Stimulated activated CD8-positive, alpha-beta memory T cell treated with anti-CD3 and anti-CD28 coated beads, Interleukin-15, amount 100 ng/mL, for 4 hours (primary cell): Measurements from ENCODE around the gene RASGEF1C.
"Not testable (repeated sequence)": the region's sequence is repeated elsewhere in the genome, so short reads cannot be mapped to it uniquely, and the experiment has no call there.

ENCODE experiments used
- DNase-seq, 2 donors: peaks; one replicate each; pipeline ENCODE4 v3.0.0-alpha.2; 2020; ENCODE audit warnings: low read depth in 2 of 2

Gene RASGEF1C

DNA sequence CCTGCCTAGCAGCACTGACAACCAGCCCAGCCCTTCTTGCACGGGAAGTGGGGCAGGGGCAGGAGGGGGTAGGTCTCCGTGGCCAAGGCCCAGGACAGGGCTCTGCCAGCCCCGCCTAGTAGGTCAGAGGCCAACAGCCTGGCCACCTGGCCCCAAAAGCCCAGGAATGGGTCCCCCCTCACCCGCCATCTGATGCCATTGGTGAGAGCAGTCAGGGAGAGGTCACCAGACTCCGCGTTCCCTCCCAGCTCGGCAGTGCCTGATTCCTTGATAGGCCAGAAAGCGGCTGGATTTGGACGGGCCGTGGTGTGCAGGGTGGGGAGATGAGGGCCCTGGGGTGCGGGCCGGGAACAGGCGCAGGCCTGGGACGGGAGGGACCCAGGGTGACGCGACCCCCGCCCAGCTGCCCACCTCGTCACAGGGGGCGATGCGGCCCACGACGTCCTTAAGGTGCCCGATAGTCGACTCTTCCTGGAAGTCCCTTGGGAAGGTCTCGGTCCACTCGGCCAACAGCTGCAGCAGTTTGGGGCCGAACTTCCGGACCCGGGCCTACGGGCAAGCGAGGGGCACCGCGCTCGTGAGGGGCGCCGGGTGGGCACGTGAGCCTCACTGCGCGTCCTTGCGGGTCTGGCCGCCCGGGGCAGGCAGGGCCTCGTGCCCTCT lies 72.9 kb downstream of the RASGEF1C start:
- no peak for DNase-seq

DNA sequence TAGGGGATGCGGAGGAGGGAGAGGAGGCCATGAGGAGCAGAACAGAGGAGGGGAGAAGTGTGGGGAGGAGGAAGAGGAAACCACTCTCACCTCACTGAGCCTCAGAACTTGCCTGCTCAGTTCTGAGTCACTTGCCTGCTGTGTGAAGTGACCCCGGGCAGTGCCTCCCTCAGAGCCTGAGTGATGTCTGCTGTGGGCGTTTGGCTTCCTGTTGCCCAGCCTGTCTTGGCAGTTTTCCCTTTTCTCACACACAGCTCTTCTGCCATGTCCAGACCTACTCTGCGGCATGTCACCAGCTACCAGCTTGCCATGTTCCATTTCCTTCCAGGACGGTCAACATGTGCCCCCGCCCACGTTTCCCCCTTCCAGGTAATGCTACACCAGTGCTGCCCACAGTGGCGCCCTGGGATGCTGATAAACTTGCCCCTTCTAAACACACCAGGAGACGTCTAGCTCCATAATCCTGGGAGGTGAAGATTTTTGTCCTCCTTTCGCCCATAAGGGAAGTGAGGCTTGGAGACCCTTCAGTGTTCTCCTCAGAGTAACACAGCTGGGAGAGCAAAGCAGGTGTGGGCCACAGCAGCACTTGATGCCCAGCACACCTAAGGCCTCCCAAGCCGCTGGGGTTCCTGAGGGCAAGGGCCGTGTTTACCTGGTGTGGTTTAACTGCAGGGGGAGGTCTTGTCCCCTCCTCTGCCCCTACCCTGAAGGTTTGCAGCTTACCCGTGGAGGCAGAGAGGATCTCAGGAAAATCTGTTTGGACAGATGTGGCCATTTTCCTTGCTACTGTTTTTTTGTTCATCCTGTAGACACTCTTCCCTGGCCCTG lies 73.7 kb downstream of the RASGEF1C start:
- DNase-seq: peak in 1 of 2 donors; percentile 8

- DNase-seq: no peak
Observed at GRCh38 chr5:180133971-180134508, 75.0 kb downstream of the RASGEF1C start.

GRCh38 chr5:180133551-180133950 lies 75.5 kb downstream of the RASGEF1C start:
- DNase-seq: no peak

DNA sequence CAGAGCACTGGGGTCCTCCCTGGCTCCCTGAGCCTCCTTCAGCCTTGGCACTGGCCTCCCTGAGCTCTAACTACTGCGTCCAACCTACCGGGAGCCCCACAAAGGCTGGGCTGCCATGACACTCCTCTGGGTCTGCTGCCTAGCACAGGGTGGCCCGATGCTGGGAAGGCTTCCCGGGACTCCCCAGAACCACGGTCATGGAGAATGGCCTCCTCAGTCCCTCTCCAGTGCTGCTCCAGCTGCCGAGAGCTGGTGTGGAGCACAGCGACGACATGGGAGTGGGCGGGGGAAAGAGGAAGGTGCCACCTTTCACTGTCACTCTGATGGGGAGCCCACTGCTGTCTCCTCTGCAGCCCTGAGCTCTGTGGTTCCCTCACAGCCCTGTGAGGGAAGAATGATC lies 76.0 kb downstream of the RASGEF1C start:
- no peak for DNase-seq

DNA sequence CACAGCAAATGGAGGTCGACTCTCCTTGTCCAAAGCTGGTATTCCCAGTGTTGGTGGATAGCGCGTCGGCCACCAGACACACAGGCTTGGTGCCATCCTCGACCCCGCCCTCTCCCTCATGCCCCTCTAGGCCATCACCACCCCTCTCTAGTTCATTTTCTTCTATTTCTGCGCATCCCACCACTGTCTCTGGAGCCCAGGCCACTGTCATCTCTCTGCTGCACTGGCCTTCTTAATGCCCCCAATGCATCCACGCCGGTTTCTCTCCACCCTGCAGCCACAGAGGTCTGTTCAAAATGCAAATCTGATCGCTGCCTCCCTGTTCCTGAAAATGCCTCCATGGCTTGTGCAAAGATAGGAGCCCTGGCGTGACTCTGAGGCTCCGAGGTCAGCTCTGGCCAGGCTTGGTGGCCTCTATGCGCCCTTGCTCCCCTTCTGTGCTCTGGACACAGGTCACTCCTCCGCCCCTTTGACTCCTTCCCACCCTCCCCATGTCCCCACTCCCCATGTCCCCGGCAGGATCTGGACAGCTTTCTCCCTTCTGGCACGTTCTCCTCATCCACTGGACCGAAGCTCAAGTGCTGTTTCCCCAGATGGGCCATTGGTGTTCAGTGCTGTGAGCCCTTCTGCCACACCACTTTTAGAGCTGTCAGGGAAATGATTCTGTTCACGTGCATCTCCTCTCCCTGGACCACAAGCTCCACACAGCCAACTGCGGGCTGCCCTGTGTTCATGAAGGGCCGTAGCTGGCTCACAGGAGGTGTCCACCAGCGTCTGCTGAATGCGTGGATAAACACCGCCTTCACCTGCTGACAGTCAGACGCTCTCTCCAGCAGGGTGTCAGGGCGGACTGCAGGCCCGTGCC lies 77.9 kb downstream of the RASGEF1C start:
- DNase-seq: no peak

GRCh38 chr5:180130291-180130869 lies 78.6 kb downstream of the RASGEF1C start:
- DNase-seq: no peak

- no peak for DNase-seq
Observed at GRCh38 chr5:180129291-180130190, 79.5 kb downstream of the RASGEF1C start.

- no peak for DNase-seq
Observed at GRCh38 chr5:180128671-180129261, 80.2 kb downstream of the RASGEF1C start.

- no peak for DNase-seq
Observed at GRCh38 chr5:180127682-180128670, 81.0 kb downstream of the RASGEF1C start.

- no peak for DNase-seq
Observed at GRCh38 chr5:180126716-180127681, 82.0 kb downstream of the RASGEF1C start.

- DNase-seq: not testable (repeated sequence)
Observed at GRCh38 chr5:180126156-180126555, 82.9 kb downstream of the RASGEF1C start.

- DNase-seq: not testable (repeated sequence)
Observed at GRCh38 chr5:180124662-180125061, 84.3 kb downstream of the RASGEF1C start.

GRCh38 chr5:180122875-180123274 lies 86.1 kb downstream of the RASGEF1C start:
- DNase-seq: no peak

- no peak for DNase-seq
Observed at GRCh38 chr5:180121826-180122413, 87.1 kb downstream of the RASGEF1C start.

GRCh38 chr5:180120237-180121101 lies 88.5 kb downstream of the RASGEF1C start:
- no peak for DNase-seq
